HL-60 (cell line): ENCODE results near the gene PYGB.

Source experiments
- POLR2AphosphoS5 ChIP-seq: IDR thresholded peaks from 2 replicates; pipeline ENCODE4 v1.6.1; 2012; ENCODE audit warnings: low read depth
- TF ChIP-seq, protein P1 (sequence below): IDR thresholded peaks from one replicate; pipeline ENCODE4 v1.5.1; 2011; ENCODE audit warnings: low read length, control low read depth, inconsistent platforms; ENCODE audit not compliant: insufficient read depth
- TF ChIP-seq, protein P2 (sequence below): IDR thresholded peaks from 2 replicates; pipeline ENCODE4 v1.6.1; 2012; ENCODE audit warnings: low read depth; ENCODE audit not compliant: insufficient replicate concordance

DNA sequence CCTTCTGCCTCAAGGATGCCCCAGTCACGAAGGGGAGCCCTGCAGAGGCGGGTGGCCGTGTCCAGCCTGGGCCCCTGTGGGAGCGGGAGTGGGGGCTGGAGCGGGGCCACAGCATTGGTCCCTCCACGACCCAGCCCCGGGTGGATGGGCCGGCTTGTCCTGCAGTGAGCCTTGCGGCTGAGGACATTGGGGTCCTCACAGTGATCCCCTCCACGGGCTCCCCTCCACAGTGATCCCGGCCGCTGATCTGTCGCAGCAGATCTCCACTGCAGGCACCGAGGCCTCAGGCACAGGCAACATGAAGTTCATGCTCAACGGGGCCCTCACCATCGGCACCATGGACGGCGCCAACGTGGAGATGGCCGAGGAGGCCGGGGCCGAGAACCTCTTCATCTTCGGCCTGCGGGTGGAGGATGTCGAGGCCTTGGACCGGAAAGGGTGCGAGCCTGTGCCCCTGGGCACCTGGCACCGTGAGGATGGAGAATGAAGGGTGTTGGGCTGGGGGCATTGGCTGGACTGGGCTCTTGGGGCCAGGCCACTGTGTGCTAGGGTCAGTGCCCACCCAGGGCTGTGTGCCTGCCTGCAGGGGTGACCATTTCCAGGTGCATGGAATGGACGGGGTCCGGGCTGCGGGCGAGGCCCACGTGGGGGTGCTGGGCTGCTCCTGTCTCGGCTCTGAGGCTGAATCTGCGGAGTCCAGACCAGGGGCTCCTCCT is 44.4 kb downstream of the PYGB start:
- TF ChIP-seq, protein P1, sequence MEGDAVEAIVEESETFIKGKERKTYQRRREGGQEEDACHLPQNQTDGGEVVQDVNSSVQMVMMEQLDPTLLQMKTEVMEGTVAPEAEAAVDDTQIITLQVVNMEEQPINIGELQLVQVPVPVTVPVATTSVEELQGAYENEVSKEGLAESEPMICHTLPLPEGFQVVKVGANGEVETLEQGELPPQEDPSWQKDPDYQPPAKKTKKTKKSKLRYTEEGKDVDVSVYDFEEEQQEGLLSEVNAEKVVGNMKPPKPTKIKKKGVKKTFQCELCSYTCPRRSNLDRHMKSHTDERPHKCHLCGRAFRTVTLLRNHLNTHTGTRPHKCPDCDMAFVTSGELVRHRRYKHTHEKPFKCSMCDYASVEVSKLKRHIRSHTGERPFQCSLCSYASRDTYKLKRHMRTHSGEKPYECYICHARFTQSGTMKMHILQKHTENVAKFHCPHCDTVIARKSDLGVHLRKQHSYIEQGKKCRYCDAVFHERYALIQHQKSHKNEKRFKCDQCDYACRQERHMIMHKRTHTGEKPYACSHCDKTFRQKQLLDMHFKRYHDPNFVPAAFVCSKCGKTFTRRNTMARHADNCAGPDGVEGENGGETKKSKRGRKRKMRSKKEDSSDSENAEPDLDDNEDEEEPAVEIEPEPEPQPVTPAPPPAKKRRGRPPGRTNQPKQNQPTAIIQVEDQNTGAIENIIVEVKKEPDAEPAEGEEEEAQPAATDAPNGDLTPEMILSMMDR = no peak
- no peak for TF ChIP-seq POLR2AphosphoS5
- TF ChIP-seq, protein P2, sequence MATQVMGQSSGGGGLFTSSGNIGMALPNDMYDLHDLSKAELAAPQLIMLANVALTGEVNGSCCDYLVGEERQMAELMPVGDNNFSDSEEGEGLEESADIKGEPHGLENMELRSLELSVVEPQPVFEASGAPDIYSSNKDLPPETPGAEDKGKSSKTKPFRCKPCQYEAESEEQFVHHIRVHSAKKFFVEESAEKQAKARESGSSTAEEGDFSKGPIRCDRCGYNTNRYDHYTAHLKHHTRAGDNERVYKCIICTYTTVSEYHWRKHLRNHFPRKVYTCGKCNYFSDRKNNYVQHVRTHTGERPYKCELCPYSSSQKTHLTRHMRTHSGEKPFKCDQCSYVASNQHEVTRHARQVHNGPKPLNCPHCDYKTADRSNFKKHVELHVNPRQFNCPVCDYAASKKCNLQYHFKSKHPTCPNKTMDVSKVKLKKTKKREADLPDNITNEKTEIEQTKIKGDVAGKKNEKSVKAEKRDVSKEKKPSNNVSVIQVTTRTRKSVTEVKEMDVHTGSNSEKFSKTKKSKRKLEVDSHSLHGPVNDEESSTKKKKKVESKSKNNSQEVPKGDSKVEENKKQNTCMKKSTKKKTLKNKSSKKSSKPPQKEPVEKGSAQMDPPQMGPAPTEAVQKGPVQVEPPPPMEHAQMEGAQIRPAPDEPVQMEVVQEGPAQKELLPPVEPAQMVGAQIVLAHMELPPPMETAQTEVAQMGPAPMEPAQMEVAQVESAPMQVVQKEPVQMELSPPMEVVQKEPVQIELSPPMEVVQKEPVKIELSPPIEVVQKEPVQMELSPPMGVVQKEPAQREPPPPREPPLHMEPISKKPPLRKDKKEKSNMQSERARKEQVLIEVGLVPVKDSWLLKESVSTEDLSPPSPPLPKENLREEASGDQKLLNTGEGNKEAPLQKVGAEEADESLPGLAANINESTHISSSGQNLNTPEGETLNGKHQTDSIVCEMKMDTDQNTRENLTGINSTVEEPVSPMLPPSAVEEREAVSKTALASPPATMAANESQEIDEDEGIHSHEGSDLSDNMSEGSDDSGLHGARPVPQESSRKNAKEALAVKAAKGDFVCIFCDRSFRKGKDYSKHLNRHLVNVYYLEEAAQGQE = no peak
